Nephron progenitor cell (in vitro differentiated cells): Measurements from ENCODE around the gene SRGN.

Experiments
- DNase-seq: peaks from one replicate; pipeline ENCODE4 v3.0.0; 2021
- H3K27ac Mint-ChIP-seq: 2 replicates; pipeline ENCODE4 v1.8.0; 2021; ENCODE audit warnings: mild to moderate bottlenecking, moderate library complexity, mixed read lengths
- H3K27me3 Mint-ChIP-seq: 2 replicates; pipeline ENCODE4 v1.8.0; 2021; ENCODE audit warnings: mild to moderate bottlenecking, low read depth, mixed read lengths; ENCODE audit not compliant: poor library complexity
- H3K36me3 Mint-ChIP-seq: 2 replicates; pipeline ENCODE4 v1.8.0; 2021; ENCODE audit warnings: low read depth, mixed read lengths
- H3K4me1 Mint-ChIP-seq: 2 replicates; pipeline ENCODE4 v1.8.0; 2021; ENCODE audit warnings: mixed read lengths
- H3K4me3 Mint-ChIP-seq: 2 replicates; pipeline ENCODE4 v1.8.0; 2021; ENCODE audit warnings: mild to moderate bottlenecking, moderate library complexity, mixed read lengths
- H3K9me3 Mint-ChIP-seq: 2 replicates; pipeline ENCODE4 v1.8.0; 2021; ENCODE audit warnings: mild to moderate bottlenecking, moderate library complexity, mixed read lengths
- CTCF ChIP-seq: fragments of 200-600 bp; sonication (generic); IDR thresholded peaks from 2 replicates; pipeline ENCODE4 v1.5.0; 2021; ENCODE audit warnings: antibody characterized with exemption

Gene SRGN

GRCh38 chr10:69064762-69065328 lies 23.1 kb upstream of the SRGN start:
- no peaks in the 10 kb centered on the region for H3K9me3 Mint-ChIP-seq
- no peak for TF ChIP-seq CTCF
- no peak overlapping the region for H3K4me3 Mint-ChIP-seq
- peaks cover 28% of the 10 kb centered on the region for H3K27me3 Mint-ChIP-seq
- DNase-seq: no peak
- H3K27ac Mint-ChIP-seq: no peak overlapping the region
- no peaks in the 10 kb centered on the region for H3K36me3 Mint-ChIP-seq
- H3K4me1 Mint-ChIP-seq: peaks cover 6% of the 10 kb centered on the region

- Mint-ChIP-seq H3K27me3 (peaks cover 28% of the 10 kb centered on the region), H3K27ac (no peak overlapping the region), H3K4me3 (no peak overlapping the region), H3K9me3 (no peaks in the 10 kb centered on the region), H3K36me3 (no peaks in the 10 kb centered on the region), H3K4me1 (peaks cover 6% of the 10 kb centered on the region)
- no peak for TF ChIP-seq CTCF
- no peak for DNase-seq
These were observed 22.2 kb upstream of the SRGN start for GRCh38 chr10:69065406-69066361.

GRCh38 chr10:69067189-69067588 lies 20.7 kb upstream of the SRGN start:
- DNase-seq: no peak
- Mint-ChIP-seq H3K27ac (no peak overlapping the region), H3K27me3 (peaks cover 18% of the 10 kb centered on the region), H3K4me1 (no peaks in the 10 kb centered on the region), H3K4me3 (no peak overlapping the region), H3K9me3 (no peaks in the 10 kb centered on the region), H3K36me3 (no peaks in the 10 kb centered on the region)
- TF ChIP-seq CTCF: no peak

GRCh38 chr10:69068549-69068948 lies 19.4 kb upstream of the SRGN start:
- no peak for TF ChIP-seq CTCF
- no peak for DNase-seq
- H3K9me3 Mint-ChIP-seq: no peaks in the 10 kb centered on the region
- no peak overlapping the region for H3K27ac Mint-ChIP-seq
- H3K36me3 Mint-ChIP-seq: no peaks in the 10 kb centered on the region
- peaks cover 9% of the 10 kb centered on the region for H3K27me3 Mint-ChIP-seq
- H3K4me3 Mint-ChIP-seq: no peak overlapping the region
- H3K4me1 Mint-ChIP-seq: no peaks in the 10 kb centered on the region

- no peak for DNase-seq
- no peaks in the 10 kb centered on the region for H3K9me3 Mint-ChIP-seq
- no peaks in the 10 kb centered on the region for H3K4me1 Mint-ChIP-seq
These were observed 18.5 kb upstream of the SRGN start for GRCh38 chr10:69069090-69070042.

More at GRCh38 chr10:69069090-69070042, 18.5 kb upstream of the SRGN start:
- no peak for TF ChIP-seq CTCF
- Mint-ChIP-seq H3K27ac (no peak overlapping the region), H3K27me3 (peaks cover 13% of the 10 kb centered on the region), H3K4me3 (no peak overlapping the region), H3K36me3 (no peaks in the 10 kb centered on the region)
